ENCODE results near the gene RYR1.

Gene RYR1

GRCh38 chr19:38429055-38429810 lies 4.3 kb upstream of the RYR1 start:
- no peak for DNase-seq

DNA sequence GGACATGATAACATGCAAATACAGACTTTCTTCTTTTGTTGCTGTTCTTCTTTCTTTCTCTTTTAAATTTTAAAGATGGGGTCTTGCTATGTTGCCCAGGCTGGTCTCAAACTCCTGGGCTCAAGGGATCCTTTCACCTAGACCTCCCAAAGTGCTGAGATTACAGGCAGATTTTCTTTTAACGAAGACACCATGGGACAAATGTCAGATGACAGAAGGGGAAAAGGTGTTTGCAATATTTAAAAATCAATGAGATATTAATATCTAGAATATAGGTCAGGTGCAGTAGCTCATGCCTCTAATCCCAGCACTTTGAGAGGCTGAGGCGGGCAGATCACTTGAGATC lies 3.7 kb upstream of the RYR1 start:
- no peak for DNase-seq

GRCh38 chr19:38430931-38431330 lies 2.6 kb upstream of the RYR1 start:
- DNase-seq: no peak

DNA sequence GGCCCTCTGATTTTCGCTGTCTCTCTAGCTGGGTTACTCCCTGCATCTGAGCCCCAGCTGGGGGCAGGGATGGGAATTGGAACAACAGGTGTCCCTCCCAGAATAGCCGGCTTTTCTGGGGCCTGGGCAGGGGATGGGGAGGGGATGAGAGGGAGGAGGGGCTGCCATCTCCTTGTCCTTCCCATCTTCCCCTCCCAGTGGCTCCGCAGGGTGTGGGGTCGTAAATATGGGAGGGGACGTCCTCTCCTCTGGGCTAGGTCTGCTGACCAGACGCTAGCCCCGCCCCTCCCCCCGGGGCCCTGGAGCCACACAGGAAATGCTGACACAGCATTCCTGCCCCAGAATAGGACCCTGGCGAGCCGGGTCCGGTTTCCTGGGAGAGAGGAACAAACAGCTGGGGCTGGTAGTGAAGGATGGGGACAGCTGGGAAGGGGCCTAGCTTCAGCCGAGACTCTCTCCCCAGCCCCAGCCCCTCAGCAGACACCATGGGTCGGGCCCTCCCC lies 1.1 kb downstream of the RYR1 start:
- no peak for DNase-seq

- DNase-seq: no peak
Measured at GRCh38 chr19:38437295-38437694, 3.8 kb downstream of the RYR1 start.

GRCh38 chr19:38437917-38438316 lies 4.4 kb downstream of the RYR1 start:
- DNase-seq: no peak

- DNase-seq: no peak
Measured at GRCh38 chr19:38440592-38440991, 7.1 kb downstream of the RYR1 start.

DNA sequence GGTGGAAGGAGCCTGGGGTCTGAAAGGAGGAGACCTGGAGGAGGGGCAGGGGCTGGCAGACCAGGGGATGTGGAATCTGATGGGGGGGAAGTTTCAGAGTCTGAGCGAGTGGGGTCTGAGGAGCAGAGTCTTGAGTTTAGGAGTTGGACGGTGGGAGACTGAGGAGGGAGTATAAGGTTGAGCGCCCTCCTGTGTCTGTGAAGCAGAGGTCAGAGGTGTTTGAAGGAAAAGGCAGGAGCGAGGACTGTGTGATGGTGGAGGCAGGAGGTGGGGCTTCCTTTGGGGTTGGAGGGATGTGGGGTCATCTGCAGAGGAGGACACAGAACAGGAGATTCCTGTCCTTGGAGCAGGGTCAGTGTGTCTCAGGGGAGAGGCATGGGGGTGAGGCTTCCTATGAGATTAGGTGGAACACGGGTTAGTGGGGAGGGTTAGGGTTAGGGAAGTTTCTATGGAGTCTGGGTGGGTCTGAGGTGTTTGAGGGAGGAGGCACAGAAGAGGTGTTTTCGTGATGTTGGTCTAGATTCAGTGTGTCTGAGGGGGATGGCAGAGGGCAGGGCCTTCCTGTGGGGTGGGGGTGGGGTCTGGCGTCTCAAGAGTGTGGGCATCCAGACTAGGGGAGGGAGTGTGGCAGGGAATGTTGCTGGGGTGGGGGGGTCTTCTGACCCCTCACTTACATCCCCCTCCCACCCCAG lies 8.3 kb downstream of the RYR1 start:
- DNase-seq: no peak

DNA sequence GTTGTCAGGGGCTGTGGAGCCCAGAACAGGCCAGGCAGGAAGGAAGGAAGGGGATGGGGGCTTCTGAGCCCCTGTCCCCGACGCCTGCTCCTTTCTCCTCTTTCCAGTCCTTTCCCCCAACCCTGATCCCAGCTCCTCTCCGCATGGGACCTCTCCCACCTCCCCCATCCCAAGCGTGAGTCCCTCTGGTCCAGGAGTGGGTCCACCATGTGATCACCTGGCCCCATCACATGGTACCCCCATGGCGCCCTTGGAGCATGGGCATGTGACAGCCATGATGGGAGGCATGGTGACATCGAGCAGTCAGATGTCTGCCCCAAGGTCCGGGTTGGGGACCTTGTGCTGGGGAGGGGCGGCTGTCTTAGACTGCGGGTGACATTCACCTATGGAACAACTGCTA lies 9.2 kb downstream of the RYR1 start:
- no peak for DNase-seq

DNA sequence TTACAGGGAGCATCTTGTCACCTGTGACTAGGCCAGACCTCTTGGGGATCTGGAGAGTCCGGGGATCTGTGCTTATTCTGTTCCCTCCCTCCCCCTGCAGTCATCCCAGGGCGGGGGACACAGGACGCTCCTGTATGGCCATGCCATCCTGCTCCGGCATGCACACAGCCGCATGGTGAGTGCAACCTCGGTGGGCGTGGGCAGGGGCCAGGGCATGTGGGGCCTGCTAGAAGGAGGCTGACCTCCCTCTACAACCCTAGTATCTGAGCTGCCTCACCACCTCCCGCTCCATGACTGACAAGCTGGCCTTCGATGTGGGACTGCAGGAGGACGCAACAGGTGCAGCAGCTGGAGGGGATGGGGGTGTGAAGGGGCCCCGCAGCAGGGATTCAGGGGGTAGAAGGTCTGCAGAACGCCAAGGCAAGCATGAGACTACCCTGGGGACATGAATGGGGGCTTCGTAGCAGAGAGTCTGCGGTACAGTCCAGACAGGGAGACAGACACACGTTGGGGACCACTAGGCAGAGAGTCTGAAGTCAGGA lies 10.0 kb downstream of the RYR1 start:
- DNase-seq: no peak

DNA sequence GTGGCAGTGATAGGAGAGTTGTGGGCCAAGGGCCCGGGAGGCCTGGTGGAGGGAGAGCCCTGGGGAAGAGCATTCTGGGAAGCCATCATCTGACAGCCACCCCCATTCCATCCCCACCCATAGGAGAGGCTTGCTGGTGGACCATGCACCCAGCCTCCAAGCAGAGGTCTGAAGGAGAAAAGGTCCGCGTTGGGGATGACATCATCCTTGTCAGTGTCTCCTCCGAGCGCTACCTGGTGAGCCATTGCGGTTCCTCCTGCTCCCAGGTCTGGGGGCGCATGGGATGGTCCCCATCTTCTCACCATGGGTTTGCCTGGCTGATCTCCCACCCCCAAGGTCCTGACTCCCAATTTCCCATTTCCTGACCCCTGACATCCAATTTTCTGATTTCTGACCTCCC lies 10.5 kb downstream of the RYR1 start:
- DNase-seq: no peak

GRCh38 chr19:38445362-38445761 lies 11.9 kb downstream of the RYR1 start:
- DNase-seq: no peak

GRCh38 chr19:38448225-38448624 lies 14.7 kb downstream of the RYR1 start:
- no peak for DNase-seq

DNA sequence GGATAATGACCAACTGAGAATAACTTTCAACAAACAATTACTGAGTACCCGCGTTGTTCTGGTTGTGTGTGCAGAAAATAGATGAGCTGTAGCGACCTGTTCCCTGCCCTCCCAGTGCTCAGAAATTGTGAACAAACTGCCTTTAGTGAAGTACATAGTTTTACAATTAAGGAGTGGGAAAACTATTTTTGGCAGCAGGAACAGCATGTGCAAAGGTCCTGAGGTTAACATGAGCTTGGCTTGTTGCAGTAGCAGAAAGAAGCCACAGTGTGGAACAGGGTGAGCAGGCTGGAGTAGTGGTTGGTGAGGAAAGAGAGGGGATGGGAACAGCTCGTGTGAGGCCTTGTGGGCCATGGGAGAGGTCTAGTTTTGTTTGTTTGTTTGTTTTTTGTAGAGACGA lies 16.0 kb downstream of the RYR1 start:
- no peak for DNase-seq

- no peak for DNase-seq
Measured at GRCh38 chr19:38451036-38451435, 17.5 kb downstream of the RYR1 start.

GRCh38 chr19:38451629-38452028 lies 18.1 kb downstream of the RYR1 start:
- no peak for DNase-seq

- no peak for DNase-seq
Measured at GRCh38 chr19:38452430-38453366, 19.2 kb downstream of the RYR1 start.

GRCh38 chr19:38453596-38453995 lies 20.1 kb downstream of the RYR1 start:
- DNase-seq: no peak

GRCh38 chr19:38455031-38455430 lies 21.5 kb downstream of the RYR1 start:
- DNase-seq: no peak

- DNase-seq: no peak
Measured at GRCh38 chr19:38457202-38457601, 23.7 kb downstream of the RYR1 start.

GRCh38 chr19:38457690-38458405 lies 24.4 kb downstream of the RYR1 start:
- DNase-seq: no peak

DNA sequence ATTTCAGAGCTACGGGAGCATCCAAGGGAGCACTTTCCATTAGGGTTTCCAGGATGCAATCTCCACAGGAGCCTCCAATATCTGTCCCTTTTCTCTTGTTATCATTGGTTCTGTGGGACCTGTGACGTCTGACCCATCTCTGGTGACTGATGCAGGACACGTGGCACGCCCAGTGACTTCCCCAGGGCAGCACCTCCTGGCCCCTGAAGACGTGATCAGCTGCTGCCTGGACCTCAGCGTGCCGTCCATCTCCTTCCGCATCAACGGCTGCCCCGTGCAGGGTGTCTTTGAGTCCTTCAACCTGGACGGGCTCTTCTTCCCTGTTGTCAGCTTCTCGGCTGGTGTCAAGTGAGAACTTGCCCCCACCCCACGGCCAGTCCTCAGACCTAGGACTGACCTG lies 25.5 kb downstream of the RYR1 start:
- DNase-seq: no peak

DNA sequence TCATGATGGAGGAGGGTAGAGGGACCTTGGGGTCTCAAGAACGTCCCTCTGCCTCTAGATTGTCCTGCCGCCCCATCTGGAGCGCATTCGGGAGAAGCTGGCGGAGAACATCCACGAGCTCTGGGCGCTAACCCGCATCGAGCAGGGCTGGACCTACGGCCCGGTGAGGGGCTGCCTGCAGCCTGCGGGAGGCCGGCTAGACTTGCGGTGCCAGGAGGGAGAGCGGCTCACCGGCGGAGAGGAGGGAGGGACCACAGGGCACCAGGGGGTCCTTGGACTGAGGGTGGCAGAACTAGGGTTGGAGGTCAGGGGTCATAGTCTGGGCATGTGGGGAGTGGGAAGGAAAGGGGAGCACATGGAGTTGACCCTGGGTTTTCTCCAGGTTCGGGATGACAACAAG lies 29.9 kb downstream of the RYR1 start:
- no peak for DNase-seq

All from NCI-H345 (cell line).